Fibroblast of mammary gland (primary cell): ENCODE measurements around the gene SLC34A1.
"Not testable (repeated sequence)": the region's sequence is repeated elsewhere in the genome, so short reads cannot be mapped to it uniquely, and the experiment has no call there.

Experiments
- DNase-seq: peaks from one replicate; pipeline ENCODE4 v3.0.0-alpha.2; 2010; ENCODE audit warnings: low read depth
- H3K4me3 ChIP-seq: 2 replicates; pipeline ENCODE4 v1.5.1; 2011; ENCODE audit warnings: low read depth, mild to moderate bottlenecking, low read length, moderate library complexity; ENCODE audit not compliant: control insufficient read depth
- TF ChIP-seq, protein P1 (sequence below): conservative IDR thresholded peaks from 2 replicates; pipeline ENCODE4 v1.5.1; 2011; ENCODE audit warnings: low read depth, low read length, inconsistent platforms; ENCODE audit not compliant: control insufficient read depth, insufficient read depth

The SLC34A1 gene

DNA sequence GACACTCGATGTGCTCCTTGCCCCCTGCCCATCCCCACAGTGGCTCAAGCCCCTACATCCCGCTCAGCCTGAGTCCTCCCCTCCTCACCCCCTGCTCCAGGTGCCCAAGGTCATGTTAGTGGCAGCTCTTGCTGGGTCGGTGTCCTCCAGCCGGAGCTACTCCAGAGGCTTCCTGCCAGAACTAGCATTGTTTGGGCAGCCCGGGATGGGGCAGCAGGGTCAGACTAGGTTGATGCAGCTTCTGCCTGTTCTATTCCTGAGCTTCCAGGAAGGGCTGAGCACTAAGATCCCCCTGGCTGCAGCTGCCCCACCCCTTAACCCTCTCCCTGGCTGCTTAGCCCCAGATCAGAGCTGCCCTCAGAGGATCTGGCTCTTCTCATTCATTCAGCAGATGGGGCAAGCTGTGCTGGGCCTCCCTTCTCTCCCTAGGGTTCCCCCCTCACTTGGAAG is 25.8 kb upstream of the SLC34A1 start:
- DNase-seq, result no peak
- TF ChIP-seq, protein P1, sequence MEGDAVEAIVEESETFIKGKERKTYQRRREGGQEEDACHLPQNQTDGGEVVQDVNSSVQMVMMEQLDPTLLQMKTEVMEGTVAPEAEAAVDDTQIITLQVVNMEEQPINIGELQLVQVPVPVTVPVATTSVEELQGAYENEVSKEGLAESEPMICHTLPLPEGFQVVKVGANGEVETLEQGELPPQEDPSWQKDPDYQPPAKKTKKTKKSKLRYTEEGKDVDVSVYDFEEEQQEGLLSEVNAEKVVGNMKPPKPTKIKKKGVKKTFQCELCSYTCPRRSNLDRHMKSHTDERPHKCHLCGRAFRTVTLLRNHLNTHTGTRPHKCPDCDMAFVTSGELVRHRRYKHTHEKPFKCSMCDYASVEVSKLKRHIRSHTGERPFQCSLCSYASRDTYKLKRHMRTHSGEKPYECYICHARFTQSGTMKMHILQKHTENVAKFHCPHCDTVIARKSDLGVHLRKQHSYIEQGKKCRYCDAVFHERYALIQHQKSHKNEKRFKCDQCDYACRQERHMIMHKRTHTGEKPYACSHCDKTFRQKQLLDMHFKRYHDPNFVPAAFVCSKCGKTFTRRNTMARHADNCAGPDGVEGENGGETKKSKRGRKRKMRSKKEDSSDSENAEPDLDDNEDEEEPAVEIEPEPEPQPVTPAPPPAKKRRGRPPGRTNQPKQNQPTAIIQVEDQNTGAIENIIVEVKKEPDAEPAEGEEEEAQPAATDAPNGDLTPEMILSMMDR, result no peak
- no peak overlapping the region for H3K4me3 ChIP-seq

DNA sequence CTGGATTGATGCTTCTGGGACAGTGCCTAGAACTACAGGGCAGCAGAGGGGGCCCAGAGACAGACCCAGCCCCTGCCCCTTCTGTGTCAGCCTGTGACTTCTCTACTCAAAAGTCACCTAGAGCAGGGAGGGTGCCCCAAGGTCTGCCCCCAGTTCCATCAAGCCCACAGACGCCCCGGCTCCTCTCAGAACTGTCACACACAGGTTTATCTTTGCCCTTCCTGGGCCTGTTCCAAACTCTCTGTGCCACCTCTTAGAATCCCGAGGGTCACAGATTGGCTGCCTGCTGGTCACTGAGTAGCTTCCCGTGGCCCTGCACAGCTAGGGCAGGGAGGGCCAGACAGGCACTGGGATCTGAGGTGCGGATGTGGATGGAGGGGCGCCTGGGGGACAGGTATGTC is 24.8 kb upstream of the SLC34A1 start:
- DNase-seq, result no peak
- TF ChIP-seq, protein P1, result no peak
- no peak overlapping the region for H3K4me3 ChIP-seq

DNA sequence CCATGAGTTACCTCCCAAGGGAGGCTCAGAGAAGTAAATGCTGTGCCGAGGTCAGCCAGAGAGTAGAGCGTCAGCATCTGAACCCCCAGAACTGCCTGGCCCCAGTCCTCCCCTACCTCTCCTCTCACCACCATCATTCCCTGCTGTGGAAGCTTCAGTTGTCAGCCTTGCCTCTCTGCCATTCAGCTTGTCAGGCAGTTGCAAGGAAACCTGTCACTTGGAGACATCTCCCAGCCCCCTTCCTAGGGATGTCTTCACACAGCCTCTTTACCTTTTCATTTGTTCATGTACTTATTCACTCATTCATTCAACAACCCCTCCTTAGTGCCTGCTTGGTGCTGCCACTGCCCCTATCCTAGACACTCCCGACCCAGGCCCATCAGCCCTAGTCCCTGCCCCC is 24.4 kb upstream of the SLC34A1 start:
- TF ChIP-seq, protein P1, result no peak
- DNase-seq, result no peak
- no peak overlapping the region for H3K4me3 ChIP-seq

DNA sequence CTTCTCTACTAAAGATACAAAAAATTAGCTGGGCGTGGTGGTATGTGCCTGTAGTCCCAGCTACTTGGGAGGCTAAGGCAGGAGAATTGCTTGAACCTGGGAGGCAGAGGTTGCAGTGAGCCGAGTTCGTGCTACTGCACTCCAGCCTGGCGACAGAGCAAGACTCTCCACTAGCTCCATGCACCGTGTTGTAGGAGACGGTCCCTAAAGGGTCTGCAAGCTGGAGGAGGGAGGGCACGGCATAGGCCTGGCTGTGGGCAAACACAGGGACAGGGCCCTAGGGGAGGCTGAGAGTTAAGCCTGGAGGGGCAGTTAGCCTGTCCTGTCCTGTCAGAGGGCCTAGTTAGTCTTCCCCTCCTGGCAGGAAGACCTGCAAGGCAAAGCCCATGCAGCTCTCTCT is 23.5 kb upstream of the SLC34A1 start:
- H3K4me3 ChIP-seq, DNase-seq: not testable (repeated sequence)

DNA sequence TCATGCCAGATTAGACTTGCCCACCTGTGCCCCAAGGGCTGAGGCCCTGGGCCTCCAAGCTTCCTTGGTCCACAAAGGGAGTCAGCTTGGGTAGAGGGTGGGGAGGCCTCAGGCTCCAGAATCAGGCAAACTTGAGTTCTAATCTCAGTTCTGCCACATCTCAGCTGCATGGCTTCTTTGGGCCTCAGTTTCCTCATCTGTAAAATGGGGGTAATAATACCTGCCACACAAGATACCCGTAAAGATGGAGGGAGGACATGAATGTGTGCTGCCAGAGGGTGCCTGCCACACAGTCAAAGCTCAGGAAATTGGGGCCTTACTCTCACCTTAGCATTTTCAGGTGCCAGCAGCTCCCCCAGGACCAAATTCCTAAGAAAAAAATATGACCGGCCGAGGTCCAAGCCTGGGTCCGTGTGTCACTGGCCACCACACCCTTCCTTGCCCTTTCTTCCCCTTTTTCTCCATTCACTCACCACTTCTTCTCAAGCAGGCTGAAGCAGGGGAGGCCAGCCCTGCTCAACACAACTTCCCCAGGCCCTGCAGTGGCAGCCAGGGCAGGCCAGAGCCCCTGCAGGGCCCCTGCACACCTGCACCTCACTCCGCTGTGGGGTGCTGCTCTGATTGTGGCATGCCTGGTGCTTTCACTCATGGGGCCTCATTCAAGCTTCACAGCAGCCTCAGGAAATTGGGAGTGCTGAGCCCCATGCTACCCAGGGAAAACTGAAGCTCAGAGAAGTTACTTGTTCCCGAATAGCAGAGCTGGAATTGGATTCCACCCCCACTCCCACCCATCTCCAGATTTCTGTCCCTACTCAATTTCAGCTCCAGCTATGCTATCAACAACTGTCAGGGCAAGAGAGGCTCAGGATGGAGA is 22.6 kb upstream of the SLC34A1 start:
- TF ChIP-seq, protein P1, result no peak
- no peak overlapping the region for H3K4me3 ChIP-seq
- DNase-seq, result no peak

DNA sequence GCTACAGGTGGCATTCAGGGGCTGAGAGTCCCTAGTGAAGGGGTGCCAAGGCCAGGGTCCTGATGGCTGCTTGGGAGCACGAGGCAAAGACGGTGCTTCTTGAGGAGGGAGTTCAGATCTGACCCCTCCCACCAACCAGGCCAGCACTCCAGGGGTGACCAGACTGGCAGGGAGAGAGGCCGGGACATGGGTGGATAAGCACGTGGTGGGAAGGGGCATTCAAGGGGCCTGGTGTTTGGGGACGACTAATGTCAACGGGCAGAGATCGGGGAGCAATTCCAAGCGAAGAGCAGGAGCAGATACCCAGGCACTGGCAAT is 22.0 kb upstream of the SLC34A1 start:
- TF ChIP-seq, protein P1, result no peak
- DNase-seq, result no peak
- no peak overlapping the region for H3K4me3 ChIP-seq

DNA sequence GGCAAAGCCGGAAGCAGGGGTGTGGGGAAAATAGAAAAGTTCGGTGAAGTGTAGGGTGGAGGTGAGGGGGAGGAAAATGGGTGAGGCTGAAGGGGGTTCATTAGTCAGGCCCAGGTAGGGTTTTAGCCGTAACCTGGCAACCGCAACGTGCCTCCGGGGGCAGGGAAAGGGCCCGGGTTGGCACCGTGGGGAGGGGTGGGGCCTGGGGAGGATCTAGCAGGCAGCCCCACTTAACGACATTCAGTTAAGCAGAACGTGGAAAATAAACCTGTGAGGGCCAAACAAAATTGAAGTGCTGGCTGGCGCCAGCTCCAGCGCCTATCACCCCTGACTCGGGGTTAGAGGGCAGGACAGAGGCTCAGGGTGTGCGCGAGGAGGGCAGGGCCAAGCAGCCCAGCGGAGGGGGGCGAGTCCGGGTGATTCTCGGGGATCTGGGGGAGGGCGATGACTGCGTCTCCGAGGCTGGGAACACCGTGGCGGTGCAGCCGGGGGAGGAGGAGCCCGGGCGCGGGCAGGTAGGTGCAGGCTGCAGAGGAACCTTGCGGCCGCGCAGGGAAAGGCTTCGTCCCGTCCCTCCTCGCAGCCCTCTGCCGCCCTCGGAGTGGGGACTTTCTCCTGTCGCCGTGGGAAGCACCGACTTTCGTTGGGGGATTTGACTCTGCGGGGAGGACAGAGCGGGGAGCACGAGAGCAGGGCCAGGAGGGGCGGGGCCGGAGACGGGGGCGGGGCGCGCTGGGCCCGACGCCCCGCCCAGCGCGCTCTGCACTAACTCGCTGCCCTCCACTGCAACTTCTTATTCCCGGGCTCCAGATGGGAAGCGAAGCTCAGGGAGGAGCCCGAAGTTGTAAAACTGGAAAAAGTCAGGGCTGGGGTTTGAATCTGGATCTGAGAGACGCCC is 21.4 kb upstream of the SLC34A1 start:
- no peak for DNase-seq
- TF ChIP-seq, protein P1, result no peak
- H3K4me3 ChIP-seq, result peak overlapping the region; percentile 40
